ENCODE results near the gene MTX3. TPM values are rescaled to one million over a fixed set of nuclear protein-coding genes. Genes with fewer than 3 reads are reported as not detected.

Gene MTX3
- polyA plus RNA-seq, 6 donors from 2014 or later, result 1.1 to 4.8 (median 3.1) TPM; not detected in 1

DNA sequence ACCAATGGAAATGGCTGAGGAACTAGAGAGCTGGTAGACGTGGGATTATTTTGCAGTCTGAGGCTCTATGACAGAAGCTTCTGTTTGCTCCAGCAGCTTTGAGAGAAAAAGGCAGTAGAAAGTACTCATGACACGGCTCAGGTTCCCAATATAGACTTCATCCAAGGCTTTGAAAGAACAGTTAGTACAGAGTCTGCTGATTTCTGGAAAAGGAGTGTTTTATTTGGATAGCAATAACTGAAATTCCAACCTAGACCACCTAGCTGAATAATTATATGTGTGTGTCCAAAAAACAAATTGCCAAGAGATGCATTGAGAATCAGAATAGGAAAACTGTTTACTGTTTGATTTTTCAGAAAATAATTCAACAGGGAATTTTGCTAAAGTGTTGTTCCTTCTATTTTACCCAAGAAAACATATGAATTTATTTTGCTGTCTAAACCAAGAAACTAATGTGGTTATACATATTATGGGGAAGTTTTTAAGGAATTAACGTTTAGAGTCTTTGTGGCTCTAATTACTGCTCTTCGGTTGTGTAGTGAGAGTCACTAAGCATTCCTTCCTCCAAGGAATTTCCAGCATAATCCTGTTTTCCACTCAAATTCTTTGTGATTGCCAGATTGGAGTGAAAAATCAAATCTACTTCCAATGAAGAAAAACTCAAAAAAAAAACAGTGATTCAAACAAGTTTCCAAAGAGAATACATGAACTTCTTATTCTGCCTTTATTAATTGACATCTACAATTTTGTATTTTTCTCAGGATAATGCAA lies 18.1 kb upstream of the MTX3 start:
- no peaks in the 10 kb centered on the region for H3K4me1 Mint-ChIP-seq
- DNase-seq, result no peak
- H3K4me3 Mint-ChIP-seq, result no peak overlapping the region
- no peaks in the 10 kb centered on the region for H3K27me3 Mint-ChIP-seq
- no peak overlapping the region for H3K27ac Mint-ChIP-seq
- no peak for ATAC-seq (ENCODE audit: low read depth in 2 of 2)
- peaks cover 0 to 5% of the 10 kb centered on the region in 2 donors for H3K36me3 Mint-ChIP-seq
- H3K9me3 Mint-ChIP-seq, result peaks cover 0 to 4% (median 0%) of the 10 kb centered on the region in 7 donors

DNA sequence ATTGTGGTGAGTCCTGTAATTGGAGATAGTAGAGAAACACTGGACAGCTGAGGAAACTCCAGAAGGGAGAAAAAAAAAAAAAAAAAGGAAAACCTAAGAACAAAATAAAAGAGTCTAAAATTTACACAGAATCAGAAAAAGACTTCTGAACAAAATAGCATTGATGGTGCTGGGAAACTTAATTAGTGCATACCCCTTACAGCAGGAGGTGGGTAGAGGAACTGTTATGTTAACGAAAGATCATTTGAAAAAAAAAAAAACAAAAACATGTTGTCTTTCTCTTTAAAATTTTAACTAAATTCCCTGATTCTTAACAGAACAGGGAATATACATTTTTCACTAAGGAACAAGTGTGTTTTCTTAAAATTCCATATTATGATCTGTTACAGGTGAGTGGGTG lies 11.6 kb upstream of the MTX3 start:
- no peak overlapping the region for H3K4me3 Mint-ChIP-seq
- DNase-seq, result no peak
- H3K27me3 Mint-ChIP-seq, result peaks cover 0 to under 1% (median 0%) of the 10 kb centered on the region in 3 donors
- peaks cover 0 to 7% (median 0%) of the 10 kb centered on the region in 7 donors for H3K9me3 Mint-ChIP-seq
- H3K4me1 Mint-ChIP-seq, result no peaks in the 10 kb centered on the region
- H3K27ac Mint-ChIP-seq, result no peak overlapping the region
- H3K36me3 Mint-ChIP-seq, result peaks cover 9 to 14% of the 10 kb centered on the region in 2 donors
- ATAC-seq (ENCODE audit: low read depth in 2 of 2), result no peak

DNA sequence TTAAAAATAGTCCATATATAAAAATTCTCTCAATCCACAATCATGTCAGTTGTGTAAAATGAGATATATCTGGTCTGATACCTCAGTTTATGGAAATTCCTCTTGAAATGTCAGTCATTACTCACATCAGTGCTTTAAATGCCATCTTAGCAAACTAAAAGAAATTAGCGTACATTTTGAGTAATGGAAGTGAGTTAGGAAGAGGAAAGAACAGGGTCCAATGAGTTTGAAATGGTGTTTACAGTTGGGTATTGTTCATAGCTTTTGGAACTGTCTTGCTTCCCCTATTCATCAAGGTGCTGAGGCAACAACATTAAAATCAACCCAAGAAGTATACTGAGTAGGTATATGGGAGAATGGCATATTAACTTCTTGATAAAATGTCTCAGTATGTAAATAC lies 8.7 kb upstream of the MTX3 start:
- peaks cover 0 to 22% (median 10%) of the 10 kb centered on the region in 3 donors for H3K27me3 Mint-ChIP-seq
- H3K4me1 Mint-ChIP-seq, result peaks cover 0 to 6% (median 0%) of the 10 kb centered on the region in 3 donors
- DNase-seq (no peak), ATAC-seq (ENCODE audit: low read depth in 2 of 2) (no peak)
- peaks cover 14 to 19% of the 10 kb centered on the region in 2 donors for H3K36me3 Mint-ChIP-seq
- H3K4me3 Mint-ChIP-seq, result no peak overlapping the region
- H3K9me3 Mint-ChIP-seq, result peaks cover 0 to 4% (median 0%) of the 10 kb centered on the region in 7 donors
- H3K27ac Mint-ChIP-seq, result no peak overlapping the region

DNA sequence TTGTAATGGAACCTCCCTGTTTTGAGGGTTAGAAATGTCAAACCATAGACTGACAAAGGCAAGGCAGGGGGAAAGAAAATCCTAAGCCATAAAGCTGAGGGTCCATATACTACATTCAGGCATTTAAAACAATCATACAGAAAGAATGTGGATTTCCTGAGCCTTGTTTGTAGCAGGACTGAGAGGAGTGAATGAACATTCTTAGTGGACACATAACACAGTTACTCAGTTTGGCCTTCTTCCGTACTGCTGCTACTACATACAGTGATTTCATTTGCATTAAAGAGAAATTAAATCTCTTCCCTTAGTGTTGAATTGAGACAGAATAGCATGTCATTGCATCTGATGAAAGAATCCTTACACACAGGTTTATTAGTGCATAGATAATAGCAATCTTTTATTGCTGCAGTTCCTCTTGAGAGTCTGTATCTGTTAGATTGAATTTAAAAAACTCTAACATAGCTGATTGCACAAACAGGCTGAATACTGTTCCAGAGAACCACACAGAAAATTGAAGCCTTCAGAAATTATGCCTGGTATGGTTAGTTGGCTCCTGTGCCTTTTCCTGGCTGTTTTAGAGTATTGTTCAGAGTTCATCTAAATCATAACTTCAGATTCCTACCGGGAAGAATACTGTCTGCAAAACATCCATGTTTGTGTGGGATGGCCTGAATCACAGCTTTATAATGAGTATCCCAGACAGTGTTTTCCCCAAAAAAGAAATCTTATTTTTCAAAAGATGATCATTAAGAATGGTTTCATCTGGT lies 2.0 kb upstream of the MTX3 start:
- ATAC-seq (ENCODE audit: low read depth in 2 of 2), result no peak
- no peak for DNase-seq
- Mint-ChIP-seq H3K9me3 (peaks cover 0 to 2% (median 0%) of the 10 kb centered on the region in 7 donors), H3K27me3 (peaks cover 0 to 23% (median 13%) of the 10 kb centered on the region in 3 donors), H3K36me3 (peaks cover 5 to 13% of the 10 kb centered on the region in 2 donors), H3K4me1 (peaks cover 18 to 23% (median 22%) of the 10 kb centered on the region in 3 donors), H3K4me3 (peak overlapping the region in 2 of 8 donors; percentile 29 to 56), H3K27ac (no peak overlapping the region)

DNA sequence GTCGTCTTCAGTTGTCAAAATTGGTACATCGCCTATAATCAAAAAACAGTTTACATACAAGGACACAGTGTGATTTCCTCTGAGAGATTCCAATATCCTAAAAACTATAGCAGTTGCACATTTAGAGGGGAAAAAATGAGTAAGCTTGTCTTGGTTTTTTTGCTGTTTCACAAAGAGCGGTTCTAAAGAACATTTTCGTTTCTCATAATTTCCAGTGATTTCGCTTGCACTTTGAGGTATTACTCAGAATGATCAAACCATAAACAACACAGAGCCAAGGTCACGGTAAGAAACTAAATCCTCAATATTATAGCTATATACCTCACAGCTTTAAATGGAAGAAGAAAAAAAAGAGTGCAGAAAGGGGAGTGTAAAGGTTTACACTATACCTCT lies 861 bp downstream of the MTX3 start:
- Mint-ChIP-seq H3K4me3 (peak overlapping the region; percentile 84 to 94 (median 90)), H3K36me3 (peaks cover 17 to 24% of the 10 kb centered on the region in 2 donors), H3K9me3 (no peaks in the 10 kb centered on the region), H3K27ac (peak overlapping the region in 5 of 6 donors; percentile 62 to 91 (median 86)), H3K4me1 (peaks cover 18 to 22% (median 22%) of the 10 kb centered on the region in 3 donors), H3K27me3 (peaks cover 0 to 8% (median 5%) of the 10 kb centered on the region in 3 donors)
- DNase-seq (no peak), ATAC-seq (ENCODE audit: low read depth in 2 of 2) (no peak)

DNA sequence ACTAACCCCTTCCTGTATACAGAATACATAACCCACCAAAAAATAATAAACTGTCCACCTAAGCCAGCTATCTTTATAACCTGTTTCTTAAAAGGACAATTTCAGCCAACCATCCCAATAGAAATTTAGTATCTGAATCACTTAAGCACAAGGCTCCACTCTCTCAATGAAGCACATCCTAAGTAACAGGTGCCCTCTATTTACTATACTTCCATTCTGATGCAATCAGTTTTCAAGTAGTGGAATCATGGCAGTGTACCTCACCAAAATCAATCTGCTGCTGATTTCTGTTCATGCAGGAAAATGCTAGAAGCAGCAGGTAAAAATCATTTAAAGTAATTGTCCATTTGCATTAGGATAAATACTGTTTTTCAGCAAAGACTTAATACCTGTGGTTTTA lies 4.8 kb downstream of the MTX3 start:
- Mint-ChIP-seq H3K36me3 (peaks cover 33 to 42% of the 10 kb centered on the region in 2 donors), H3K4me1 (peaks cover 20 to 26% (median 24%) of the 10 kb centered on the region in 3 donors)
- no peak for ATAC-seq (ENCODE audit: low read depth in 2 of 2)

DNA sequence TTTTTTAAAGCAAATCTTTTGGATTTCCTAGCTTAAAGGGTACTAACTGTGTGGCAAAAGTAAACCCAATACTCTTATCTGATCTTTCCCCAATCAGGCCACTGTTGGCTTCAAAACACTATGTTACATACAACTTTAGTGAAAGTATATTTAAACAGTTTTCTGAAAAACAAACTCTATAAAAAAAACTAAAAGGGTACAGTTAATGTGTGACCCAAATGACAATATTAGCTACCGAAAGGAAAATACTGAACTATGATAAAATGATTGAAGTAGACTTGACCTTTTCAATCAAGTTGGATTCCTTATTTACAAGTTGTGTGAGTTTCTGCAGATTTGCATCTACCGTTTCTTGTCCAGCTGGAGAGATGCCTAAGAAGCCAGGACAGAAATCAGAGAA lies 5.8 kb downstream of the MTX3 start:
- Mint-ChIP-seq H3K4me1 (peaks cover 14 to 28% (median 23%) of the 10 kb centered on the region in 3 donors), H3K27ac (no peak overlapping the region), H3K36me3 (peaks cover 33 to 42% of the 10 kb centered on the region in 2 donors), H3K4me3 (no peak overlapping the region), H3K9me3 (no peaks in the 10 kb centered on the region), H3K27me3 (no peaks in the 10 kb centered on the region)
- ATAC-seq (ENCODE audit: low read depth in 2 of 2) (no peak), DNase-seq (no peak)

More for the DNA sequence above, 4.8 kb downstream of the MTX3 start:
- Mint-ChIP-seq H3K4me3 (no peak overlapping the region), H3K27me3 (no peaks in the 10 kb centered on the region), H3K9me3 (no peaks in the 10 kb centered on the region), H3K27ac (no peak overlapping the region)
- DNase-seq, result no peak

DNA sequence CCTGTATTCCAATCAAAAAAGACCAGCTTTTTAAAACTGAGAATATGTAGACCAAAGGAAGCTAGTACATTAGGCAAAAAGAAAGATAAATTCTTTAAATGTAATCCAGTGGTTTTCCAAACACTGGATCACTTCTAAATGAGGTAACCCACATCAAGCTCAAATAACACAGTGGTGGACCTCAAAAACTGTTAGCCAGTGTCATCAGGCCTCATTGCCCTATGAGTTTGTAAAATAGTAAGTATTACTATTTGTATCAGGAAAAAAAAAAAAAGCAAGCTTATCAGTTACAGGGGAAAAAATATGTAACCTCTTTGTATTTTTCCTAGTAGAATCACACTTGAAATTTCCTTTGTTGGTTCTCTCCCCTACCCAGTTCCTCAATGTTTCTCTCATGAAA lies 6.7 kb downstream of the MTX3 start:
- peaks cover 36 to 42% of the 10 kb centered on the region in 2 donors for H3K36me3 Mint-ChIP-seq
- H3K27ac Mint-ChIP-seq, result peak overlapping the region in 1 of 6 donors; percentile 52

DNA sequence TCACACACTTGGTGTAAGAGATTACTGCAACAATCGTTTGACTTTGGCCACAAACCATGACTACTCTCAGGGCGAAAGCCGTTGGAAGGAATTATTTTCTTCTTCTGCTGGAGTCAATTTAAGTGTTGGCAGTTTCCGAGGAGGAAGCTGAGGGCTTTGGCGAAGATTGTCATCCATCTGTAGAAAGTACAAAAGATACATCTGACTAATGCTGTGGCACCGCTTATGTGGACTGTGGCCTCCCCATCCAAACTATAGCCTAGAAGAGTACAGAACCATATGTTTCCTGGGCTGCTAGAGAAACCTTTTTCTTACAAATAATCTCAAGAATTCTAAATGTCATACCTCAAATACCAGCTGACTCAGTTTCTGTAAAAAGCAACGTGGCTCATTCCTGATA lies 7.4 kb downstream of the MTX3 start:
- Mint-ChIP-seq H3K4me3 (no peak overlapping the region), H3K4me1 (peaks cover 14 to 25% (median 19%) of the 10 kb centered on the region in 3 donors)

More for the DNA sequence above, 6.7 kb downstream of the MTX3 start:
- peaks cover 12 to 25% (median 19%) of the 10 kb centered on the region in 3 donors for H3K4me1 Mint-ChIP-seq
- no peaks in the 10 kb centered on the region for H3K27me3 Mint-ChIP-seq
- no peak for ATAC-seq (ENCODE audit: low read depth in 2 of 2)
- no peak overlapping the region for H3K4me3 Mint-ChIP-seq
- DNase-seq, result no peak
- no peaks in the 10 kb centered on the region for H3K9me3 Mint-ChIP-seq

DNA sequence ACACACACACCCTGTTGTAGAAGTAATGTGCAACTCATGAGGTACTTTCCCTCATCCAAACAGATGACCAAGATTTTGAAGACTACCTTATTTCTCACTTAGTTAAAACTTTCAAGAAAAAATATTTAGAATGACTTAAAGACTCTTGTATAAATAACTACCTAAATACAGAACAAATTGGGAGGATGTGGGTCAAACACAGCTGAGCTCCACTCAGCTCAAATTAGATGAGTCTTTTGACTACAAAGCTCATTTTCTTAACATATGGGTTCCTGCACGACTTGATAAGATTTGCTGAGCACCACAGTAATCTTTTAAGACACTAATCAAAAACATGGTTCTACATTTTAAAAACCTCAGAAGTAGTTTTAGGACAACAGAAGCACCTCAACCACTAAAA lies 8.9 kb downstream of the MTX3 start:
- H3K4me3 Mint-ChIP-seq, result peak overlapping the region in 4 of 8 donors; percentile 15 to 61 (median 42)
- ATAC-seq (ENCODE audit: low read depth in 2 of 2) (no peak), DNase-seq (no peak)
- H3K4me1 Mint-ChIP-seq, result peaks cover 14 to 25% (median 19%) of the 10 kb centered on the region in 3 donors
- no peaks in the 10 kb centered on the region for H3K27me3 Mint-ChIP-seq
- no peaks in the 10 kb centered on the region for H3K9me3 Mint-ChIP-seq
- H3K27ac Mint-ChIP-seq, result peak overlapping the region in 4 of 6 donors; percentile 36 to 69 (median 58)
- peaks cover 58 to 61% of the 10 kb centered on the region in 2 donors for H3K36me3 Mint-ChIP-seq

More for the DNA sequence above, 7.4 kb downstream of the MTX3 start:
- Mint-ChIP-seq H3K36me3 (peaks cover 44 to 50% of the 10 kb centered on the region in 2 donors), H3K9me3 (no peaks in the 10 kb centered on the region), H3K27me3 (no peaks in the 10 kb centered on the region), H3K27ac (peak overlapping the region in 1 of 6 donors; percentile 54)
- DNase-seq (no peak), ATAC-seq (ENCODE audit: low read depth in 2 of 2) (no peak)

DNA sequence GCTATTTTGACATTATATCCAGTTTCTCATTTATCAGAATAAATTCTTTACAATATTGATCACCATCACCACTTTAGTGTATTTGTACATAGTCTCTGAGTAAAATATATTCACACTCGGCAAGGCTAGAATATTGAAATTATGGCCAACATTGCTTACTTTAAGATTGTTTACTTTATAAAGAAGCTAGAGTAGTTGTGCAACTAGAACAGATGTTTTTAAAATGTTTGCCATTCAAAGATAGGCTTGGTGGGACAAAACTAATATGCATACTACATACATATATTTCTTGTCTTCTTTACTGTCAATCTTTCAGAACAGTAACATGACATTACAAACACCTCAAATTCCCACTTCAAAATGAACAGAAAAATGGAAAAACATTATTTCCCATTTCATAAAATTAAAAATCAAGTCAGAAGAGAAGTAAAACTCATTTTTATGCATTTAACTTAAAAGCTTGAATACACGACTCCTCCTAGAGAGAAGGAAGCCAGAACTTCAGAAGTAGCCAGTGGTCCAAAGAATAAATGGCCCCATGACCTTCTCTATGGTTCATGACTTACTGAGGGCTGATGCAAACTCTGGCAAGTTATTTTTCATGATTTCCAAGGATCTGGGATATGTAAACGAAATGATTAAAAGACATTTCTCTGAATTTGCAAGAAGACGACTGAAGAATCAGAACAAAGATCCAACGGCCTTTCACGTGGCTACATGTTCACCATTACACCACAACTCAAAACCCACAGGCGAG lies 14.1 kb downstream of the MTX3 start:
- H3K9me3 Mint-ChIP-seq, result no peaks in the 10 kb centered on the region
- H3K4me3 Mint-ChIP-seq, result no peak overlapping the region
- ATAC-seq (ENCODE audit: low read depth in 2 of 2) (no peak), DNase-seq (no peak)
- H3K36me3 Mint-ChIP-seq, result peaks cover 29 to 30% of the 10 kb centered on the region in 2 donors
- H3K4me1 Mint-ChIP-seq, result peaks cover 5 to 17% (median 9%) of the 10 kb centered on the region in 3 donors
- no peak overlapping the region for H3K27ac Mint-ChIP-seq
- H3K27me3 Mint-ChIP-seq, result peaks cover 0 to 4% (median 0%) of the 10 kb centered on the region in 3 donors

DNA sequence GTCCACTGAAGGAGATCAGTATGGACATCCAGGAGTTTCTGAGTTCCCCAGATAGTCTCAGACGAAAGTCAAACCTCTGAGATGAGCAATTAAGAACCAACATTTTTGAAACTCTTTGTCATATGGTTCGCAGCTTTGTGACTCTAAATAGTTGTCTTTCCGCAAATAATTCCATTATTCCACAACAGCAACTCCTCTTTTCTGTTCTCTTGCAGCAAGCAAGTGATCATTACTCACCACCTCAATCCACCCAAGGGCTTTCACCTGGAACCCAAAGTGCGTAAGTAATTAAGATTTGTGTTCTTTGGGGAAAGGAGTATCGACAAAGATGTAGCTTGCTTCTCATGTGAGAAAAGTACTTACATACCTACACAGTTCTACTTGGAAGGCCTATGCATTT lies 15.6 kb downstream of the MTX3 start:
- Mint-ChIP-seq H3K4me1 (peaks cover 2 to 4% (median 3%) of the 10 kb centered on the region in 3 donors), H3K36me3 (peaks cover 28 to 29% of the 10 kb centered on the region in 2 donors), H3K9me3 (no peaks in the 10 kb centered on the region), H3K4me3 (no peak overlapping the region), H3K27ac (no peak overlapping the region), H3K27me3 (peaks cover 0 to 10% (median 0%) of the 10 kb centered on the region in 3 donors)
- no peak for ATAC-seq (ENCODE audit: low read depth in 2 of 2)
- DNase-seq, result no peak

DNA sequence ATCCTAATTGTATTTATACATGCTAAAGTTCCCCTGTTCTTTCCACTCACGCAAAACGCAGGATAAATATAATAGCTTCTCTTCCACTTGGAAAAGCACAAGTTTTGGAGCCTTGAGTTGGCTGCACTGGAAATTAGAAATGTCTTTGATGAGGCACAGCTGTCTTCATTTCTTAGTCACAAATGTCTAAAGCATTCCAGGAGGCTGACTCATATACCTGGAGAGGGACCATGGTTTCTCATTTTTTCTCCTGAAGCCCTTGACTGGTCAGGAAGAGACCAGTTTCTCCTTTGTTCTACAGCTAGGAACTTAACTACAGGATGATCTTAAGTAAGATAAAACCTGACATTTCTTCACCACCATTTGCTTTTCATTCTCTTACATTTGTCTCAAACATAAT lies 16.2 kb downstream of the MTX3 start:
- no peak overlapping the region for H3K4me3 Mint-ChIP-seq
- no peak for ATAC-seq (ENCODE audit: low read depth in 2 of 2)
- H3K9me3 Mint-ChIP-seq, result no peaks in the 10 kb centered on the region
- peaks cover 0 to 10% (median 0%) of the 10 kb centered on the region in 3 donors for H3K27me3 Mint-ChIP-seq
- H3K27ac Mint-ChIP-seq, result no peak overlapping the region
- H3K4me1 Mint-ChIP-seq, result peaks cover 0 to 3% (median 0%) of the 10 kb centered on the region in 3 donors
- no peak for DNase-seq
- peaks cover 28 to 29% of the 10 kb centered on the region in 2 donors for H3K36me3 Mint-ChIP-seq

All from naive B cell (primary cell).